HG02678 (cell line): ENCODE data around the gene MT4.

Experiments
- ATAC-seq: cut with Tn5 transposase; IDR thresholded peaks from one replicate; pipeline ENCODE4 v1.9.1; 2021; ENCODE audit warnings: mild to moderate bottlenecking, moderate library complexity; ENCODE audit not compliant: unreplicated experiment

MT4 gene

GRCh38 chr16:56601325-56601724 lies 36.5 kb downstream of the MT4 start:
- no peak for ATAC-seq

- no peak for ATAC-seq
Observed at GRCh38 chr16:56603589-56603988, 38.7 kb downstream of the MT4 start.

GRCh38 chr16:56604966-56605365 lies 40.1 kb downstream of the MT4 start:
- ATAC-seq, result no peak

GRCh38 chr16:56605475-56605874 lies 40.6 kb downstream of the MT4 start:
- no peak for ATAC-seq

GRCh38 chr16:56606071-56606475 lies 41.2 kb downstream of the MT4 start:
- no peak for ATAC-seq

GRCh38 chr16:56606476-56607108 lies 41.7 kb downstream of the MT4 start:
- no peak for ATAC-seq

- ATAC-seq, result no peak
Observed at GRCh38 chr16:56607109-56607618, 42.3 kb downstream of the MT4 start.

GRCh38 chr16:56607675-56608042 lies 42.8 kb downstream of the MT4 start:
- ATAC-seq, result no peak

- peak; percentile 91 for ATAC-seq
Observed at GRCh38 chr16:56608043-56608875, 43.4 kb downstream of the MT4 start, which contains the start of gene MT2A. TSS of gene MT2A (plus strand) at chr16:56608584. CDS start at chr16:56608656, 72 bp downstream.

- ATAC-seq, result no peak
Observed at GRCh38 chr16:56608876-56609462, 44.1 kb downstream of the MT4 start.

- ATAC-seq, result no peak
Observed at GRCh38 chr16:56609463-56609921, 44.6 kb downstream of the MT4 start.

GRCh38 chr16:56610017-56610608 lies 45.2 kb downstream of the MT4 start:
- no peak for ATAC-seq

- no peak for ATAC-seq
Observed at GRCh38 chr16:56610609-56611111, 45.8 kb downstream of the MT4 start.

GRCh38 chr16:56611281-56611833 lies 46.5 kb downstream of the MT4 start:
- ATAC-seq, result no peak

GRCh38 chr16:56613706-56614105 lies 48.8 kb downstream of the MT4 start:
- no peak for ATAC-seq

GRCh38 chr16:56614549-56614991 lies 49.7 kb downstream of the MT4 start:
- no peak for ATAC-seq

- no peak for ATAC-seq
Observed at GRCh38 chr16:56615353-56615752, 50.5 kb downstream of the MT4 start.

- no peak for ATAC-seq
Observed at GRCh38 chr16:56616608-56617211, 51.8 kb downstream of the MT4 start.

GRCh38 chr16:56617212-56618085 lies 52.6 kb downstream of the MT4 start:
- peak; percentile 69 for ATAC-seq
